Measurements from ENCODE around the gene ASPA. TPM values are rescaled to one million over a fixed set of nuclear protein-coding genes. Genes with fewer than 3 reads are reported as not detected.
A peak's percentile ranks its signal among the peaks of the same experiment; 100 is the strongest.

Gene ASPA
- total RNA-seq, 1 donor from 2014 or later, result 0.51 TPM

DNA sequence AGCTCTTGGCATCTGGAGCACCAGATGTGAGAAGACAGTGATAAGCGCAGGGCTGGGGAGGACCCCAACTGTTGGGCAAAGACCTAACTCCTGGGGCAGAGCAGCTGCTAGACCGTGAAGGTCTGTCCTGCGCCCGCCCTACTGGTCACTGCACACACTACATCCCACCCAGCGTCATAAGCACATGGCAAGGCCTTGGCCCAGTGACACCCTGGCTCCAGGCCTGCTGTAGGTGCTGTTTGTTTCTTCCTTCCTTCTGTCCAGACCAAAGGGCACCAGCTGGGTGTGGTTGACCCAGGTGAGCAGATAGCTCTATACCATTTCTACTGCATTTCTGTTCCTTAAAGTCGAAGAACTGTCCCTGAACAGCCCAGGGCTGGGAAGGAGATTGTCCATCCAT is 75.4 kb downstream of the ASPA start:
- Mint-ChIP-seq H3K9me3 (no peaks in the 10 kb centered on the region), H3K4me3 (no peak overlapping the region), H3K4me1 (ENCODE audit: unreplicated experiment) (no peaks in the 10 kb centered on the region), H3K27me3 (no peaks in the 10 kb centered on the region), H3K36me3 (no peaks in the 10 kb centered on the region), H3K27ac (no peak overlapping the region)
- DNase-seq (ENCODE audit: extremely low spot score, unreplicated experiment), result no peak
- TF ChIP-seq, protein P1, sequence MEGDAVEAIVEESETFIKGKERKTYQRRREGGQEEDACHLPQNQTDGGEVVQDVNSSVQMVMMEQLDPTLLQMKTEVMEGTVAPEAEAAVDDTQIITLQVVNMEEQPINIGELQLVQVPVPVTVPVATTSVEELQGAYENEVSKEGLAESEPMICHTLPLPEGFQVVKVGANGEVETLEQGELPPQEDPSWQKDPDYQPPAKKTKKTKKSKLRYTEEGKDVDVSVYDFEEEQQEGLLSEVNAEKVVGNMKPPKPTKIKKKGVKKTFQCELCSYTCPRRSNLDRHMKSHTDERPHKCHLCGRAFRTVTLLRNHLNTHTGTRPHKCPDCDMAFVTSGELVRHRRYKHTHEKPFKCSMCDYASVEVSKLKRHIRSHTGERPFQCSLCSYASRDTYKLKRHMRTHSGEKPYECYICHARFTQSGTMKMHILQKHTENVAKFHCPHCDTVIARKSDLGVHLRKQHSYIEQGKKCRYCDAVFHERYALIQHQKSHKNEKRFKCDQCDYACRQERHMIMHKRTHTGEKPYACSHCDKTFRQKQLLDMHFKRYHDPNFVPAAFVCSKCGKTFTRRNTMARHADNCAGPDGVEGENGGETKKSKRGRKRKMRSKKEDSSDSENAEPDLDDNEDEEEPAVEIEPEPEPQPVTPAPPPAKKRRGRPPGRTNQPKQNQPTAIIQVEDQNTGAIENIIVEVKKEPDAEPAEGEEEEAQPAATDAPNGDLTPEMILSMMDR (conservative IDR thresholded peaks at IDR 0.05), result peak; percentile 38

DNA sequence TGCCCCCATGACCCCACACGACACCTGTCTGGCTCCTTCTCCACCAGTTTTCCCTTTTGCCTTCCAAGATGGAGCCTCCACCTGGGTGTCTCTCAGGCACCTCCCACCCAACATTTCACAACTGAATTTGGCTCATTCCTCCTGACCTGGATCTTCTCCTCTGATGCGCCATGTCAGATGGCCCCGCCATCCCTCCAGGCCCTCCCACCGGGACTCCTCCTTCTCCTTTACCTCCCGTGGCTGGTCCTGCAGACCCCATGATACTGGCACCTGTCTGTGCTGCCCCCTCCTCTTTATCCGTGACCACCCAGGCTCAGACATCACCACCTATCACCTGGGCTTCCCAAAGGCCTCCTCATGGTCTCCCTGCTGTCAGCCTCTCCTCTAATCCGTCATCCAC is 77.1 kb downstream of the ASPA start:
- no peak for DNase-seq (ENCODE audit: extremely low spot score, unreplicated experiment)
- Mint-ChIP-seq H3K27ac (no peak overlapping the region), H3K36me3 (no peaks in the 10 kb centered on the region), H3K9me3 (no peaks in the 10 kb centered on the region), H3K4me1 (ENCODE audit: unreplicated experiment) (no peaks in the 10 kb centered on the region), H3K4me3 (no peak overlapping the region), H3K27me3 (no peaks in the 10 kb centered on the region)
- TF ChIP-seq, protein P1 (conservative IDR thresholded peaks at IDR 0.05), result no peak

Other genes starting within 250 kb of the ASPA start
- gene OR3A1, start 177.6 kb upstream of the ASPA start, total RNA-seq (ENCODE audit: low replicate concordance), result not detected in 2 replicates
- gene OR3A2, start 89.7 kb upstream of the ASPA start, total RNA-seq (ENCODE audit: low replicate concordance), result not detected in 2 replicates
- gene OR1E1, start 77.6 kb upstream of the ASPA start, total RNA-seq (ENCODE audit: low replicate concordance), result not detected in 2 replicates
- gene OR3A3, start 64.6 kb upstream of the ASPA start, total RNA-seq (ENCODE audit: low replicate concordance), result not detected in 2 replicates
- gene OR1E2, start 42.2 kb upstream of the ASPA start, total RNA-seq (ENCODE audit: low replicate concordance), result not detected in 2 replicates
- gene SPATA22, start 4.2 kb upstream of the ASPA start, total RNA-seq (ENCODE audit: low replicate concordance), result not detected in 2 replicates
- gene TRPV3, start 81.8 kb downstream of the ASPA start, total RNA-seq (ENCODE audit: low replicate concordance), result 2.3 and 3.4 TPM in 2 replicates
- 7.7 and 9.6 TPM in 2 replicates for gene TRPV1, start 133.4 kb downstream of the ASPA start, total RNA-seq (ENCODE audit: low replicate concordance)
- 18.6 and 22.1 TPM in 2 replicates for gene SHPK, start 160.3 kb downstream of the ASPA start, total RNA-seq (ENCODE audit: low replicate concordance)
- 17.4 and 17.5 TPM in 2 replicates for gene CTNS, start 160.8 kb downstream of the ASPA start, total RNA-seq (ENCODE audit: low replicate concordance)
- 91.2 and 138 TPM in 2 replicates for gene TAX1BP3, start 192.6 kb downstream of the ASPA start, total RNA-seq (ENCODE audit: low replicate concordance)
- gene EMC6, start 192.8 kb downstream of the ASPA start, total RNA-seq (ENCODE audit: low replicate concordance), result 38.6 and 46.6 TPM in 2 replicates
- 0.69 and 1.3 TPM in 2 replicates for gene P2RX5, start 220.2 kb downstream of the ASPA start, total RNA-seq (ENCODE audit: low replicate concordance)
- 5.2 and 13.1 TPM in 2 replicates for gene HASPIN, start 247.9 kb downstream of the ASPA start, total RNA-seq (ENCODE audit: low replicate concordance)